HG03045 (cell line): ENCODE data around the gene ATP8B4.
"Not testable (repeated sequence)": the region's sequence is repeated elsewhere in the genome, so short reads cannot be mapped to it uniquely, and the experiment has no call there.

ENCODE experiments used
- ATAC-seq: cut with Tn5 transposase; IDR thresholded peaks from one replicate; pipeline ENCODE4 v1.9.1; 2021; ENCODE audit warnings: mild to moderate bottlenecking, moderate library complexity; ENCODE audit not compliant: unreplicated experiment

ATP8B4 gene

GRCh38 chr15:49977306-49977705 is 141.7 kb downstream of the ATP8B4 start:
- no peak for ATAC-seq

GRCh38 chr15:49964551-49964950 is 154.5 kb downstream of the ATP8B4 start:
- no peak for ATAC-seq

DNA sequence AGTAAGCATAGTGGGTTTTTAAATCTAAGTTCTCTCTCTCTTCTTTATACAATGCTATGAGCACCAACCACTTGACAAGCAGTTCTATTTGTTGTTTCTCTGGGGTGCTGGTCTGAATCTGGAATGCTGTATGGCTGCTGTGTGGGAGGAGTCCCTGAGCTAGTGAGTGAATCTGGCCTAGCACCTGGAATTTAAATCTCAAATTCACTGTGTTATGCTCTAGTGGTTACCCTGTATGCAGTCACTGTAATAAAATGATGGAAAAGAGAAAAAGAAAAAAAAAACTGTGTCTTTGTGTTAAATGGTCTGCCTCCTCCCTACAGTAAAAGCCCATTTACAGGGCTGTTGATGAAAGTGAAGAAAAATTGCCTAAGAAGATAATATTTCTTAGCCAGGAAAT is 155.0 kb downstream of the ATP8B4 start:
- ATAC-seq: no peak

DNA sequence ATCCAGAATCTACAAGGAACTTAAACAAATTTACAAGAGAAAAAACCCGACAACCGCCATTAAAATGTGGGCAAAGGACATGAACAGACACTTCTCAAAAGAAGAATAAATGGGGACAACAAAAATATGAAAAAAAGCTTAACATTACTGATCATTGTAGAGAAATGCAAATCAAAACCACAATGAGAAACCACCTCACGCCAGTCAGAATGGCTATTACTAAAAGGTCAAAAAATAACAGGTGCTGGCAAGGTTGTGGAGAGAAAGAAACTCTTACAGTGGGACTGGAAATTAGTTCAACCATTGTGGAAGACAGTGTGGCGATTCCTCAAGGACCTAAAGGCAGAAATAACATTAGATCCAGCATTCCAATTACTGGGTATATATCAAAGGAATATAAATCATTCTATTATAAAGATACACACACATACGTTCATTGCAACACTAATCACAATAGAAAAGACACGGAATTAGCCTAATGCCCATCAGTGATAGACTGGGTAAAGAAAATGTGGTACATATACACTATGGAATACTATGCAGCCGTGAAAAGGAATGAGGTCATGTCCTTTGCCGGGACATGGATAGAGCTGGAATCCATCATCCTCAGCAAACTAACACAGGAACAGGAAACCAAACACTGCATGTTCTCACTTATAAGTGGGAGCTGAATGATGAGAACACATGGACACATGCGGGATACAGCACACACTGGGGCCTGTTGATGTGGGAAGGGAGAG is 155.8 kb downstream of the ATP8B4 start:
- not testable (repeated sequence) for ATAC-seq

DNA sequence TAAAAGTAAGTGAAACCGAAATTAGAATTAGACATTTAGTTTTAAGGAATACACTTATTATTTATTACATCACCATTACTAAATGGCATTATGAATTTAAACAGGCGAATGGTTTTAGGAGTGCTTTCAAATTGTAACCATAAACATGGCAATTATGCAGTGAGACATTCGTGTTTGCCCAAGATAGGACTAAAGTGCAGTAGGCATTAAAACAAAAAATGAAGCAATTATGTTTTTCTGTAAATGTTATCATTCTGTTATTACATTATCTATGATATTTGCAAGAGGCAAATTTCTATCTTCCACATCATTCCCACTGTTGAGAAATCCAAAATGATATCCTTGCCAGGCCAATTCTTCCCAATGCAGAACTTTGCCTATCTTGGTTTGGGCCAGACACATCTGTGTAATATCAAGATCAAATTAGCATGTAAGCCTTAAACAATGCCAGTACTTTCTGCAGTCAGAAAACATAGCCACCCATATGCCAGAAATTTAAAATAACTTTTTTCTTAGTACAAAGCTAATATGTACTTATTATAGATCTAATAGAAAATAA is 156.9 kb downstream of the ATP8B4 start:
- no peak for ATAC-seq

GRCh38 chr15:49953421-49953820 is 165.6 kb downstream of the ATP8B4 start:
- no peak for ATAC-seq

DNA sequence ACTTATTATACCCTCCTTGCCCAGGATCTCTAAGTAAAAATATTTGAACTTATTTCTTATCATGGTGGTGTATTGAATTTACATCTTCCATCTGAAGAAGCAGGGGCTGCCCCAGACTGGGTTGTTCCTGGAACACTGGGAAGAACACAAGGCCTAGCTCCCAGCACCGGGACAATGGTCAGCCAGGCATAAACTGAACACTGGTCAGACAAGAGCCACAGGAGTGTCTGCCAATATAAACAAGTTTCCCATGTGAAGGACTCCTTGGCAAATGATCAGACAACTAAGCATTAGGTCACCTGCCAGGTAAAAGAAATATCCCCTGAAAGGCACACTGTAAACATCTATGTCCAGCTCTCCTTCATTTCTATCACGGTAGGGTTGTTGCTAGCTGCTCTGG is 172.4 kb downstream of the ATP8B4 start:
- no peak for ATAC-seq

DNA sequence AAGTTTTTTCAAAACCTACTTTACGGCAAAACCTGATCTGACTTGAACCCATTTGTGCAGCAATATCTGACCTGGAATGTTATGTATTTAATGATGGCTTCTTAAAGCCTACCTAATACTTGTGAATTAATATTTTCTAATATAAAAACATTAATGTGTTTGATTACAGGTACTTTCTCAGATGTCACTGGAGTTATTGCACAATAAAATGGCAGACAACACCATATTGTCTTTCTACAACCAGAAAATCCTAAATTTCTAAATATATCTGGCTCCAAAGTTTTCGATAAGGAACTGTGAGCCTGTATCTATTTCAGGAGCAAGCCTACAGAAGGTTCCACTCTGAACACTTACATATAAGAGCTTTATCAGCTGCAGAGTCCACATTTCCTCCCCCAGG is 184.5 kb downstream of the ATP8B4 start:
- no peak for ATAC-seq

DNA sequence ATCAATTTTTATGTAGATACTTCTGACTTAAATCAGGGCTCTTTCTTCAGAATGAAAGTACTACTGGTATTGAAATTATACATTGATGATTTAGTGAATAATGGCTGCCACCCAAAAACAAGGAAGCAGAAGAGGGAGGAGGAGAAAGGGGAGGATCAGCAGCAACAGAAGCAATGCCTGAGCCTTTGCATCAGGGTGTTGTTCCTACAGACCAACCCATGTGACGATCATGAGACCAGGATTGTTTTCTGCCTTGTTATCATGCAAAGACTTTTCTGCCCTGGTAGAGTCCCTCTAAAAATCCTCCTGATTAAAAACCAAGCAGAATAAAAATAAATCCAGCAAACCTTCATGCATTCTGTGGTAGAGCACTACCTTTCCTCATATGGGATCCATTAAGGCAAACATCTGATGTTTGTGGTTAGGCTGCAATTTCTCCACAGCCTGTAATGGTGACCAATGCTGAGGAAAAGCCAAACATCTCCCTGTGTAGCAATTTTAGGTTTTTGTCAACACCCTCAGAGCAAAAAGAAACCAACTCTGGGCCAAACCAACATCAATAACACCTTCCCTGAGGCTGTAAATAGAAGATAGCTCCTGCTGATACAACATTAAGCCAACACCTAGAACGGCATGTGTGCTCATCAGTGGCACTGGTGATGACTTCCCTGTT is 191.7 kb downstream of the ATP8B4 start:
- ATAC-seq: no peak

DNA sequence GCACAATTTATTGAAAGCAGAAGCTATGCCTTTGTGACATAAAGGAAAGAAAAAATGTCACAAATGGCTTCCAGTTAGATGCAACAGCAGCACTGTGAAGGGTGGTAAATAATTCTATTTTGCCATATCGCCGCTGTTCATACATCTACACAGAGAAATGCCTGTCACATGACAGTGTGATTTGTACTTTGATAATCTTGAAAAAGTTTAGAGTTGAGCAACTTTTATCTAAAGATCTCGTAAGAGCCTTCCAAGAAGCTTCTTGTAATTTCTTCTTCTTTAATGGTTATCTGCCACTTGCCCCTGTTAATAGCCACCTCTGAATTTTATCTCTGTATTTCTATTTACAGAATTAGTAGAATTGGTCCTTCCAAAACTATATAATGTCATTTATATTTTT is 192.3 kb downstream of the ATP8B4 start:
- no peak for ATAC-seq

- no peak for ATAC-seq
These were observed 195.4 kb downstream of the ATP8B4 start for GRCh38 chr15:49923671-49924070.

GRCh38 chr15:49919034-49919433 is 200.0 kb downstream of the ATP8B4 start:
- no peak for ATAC-seq

DNA sequence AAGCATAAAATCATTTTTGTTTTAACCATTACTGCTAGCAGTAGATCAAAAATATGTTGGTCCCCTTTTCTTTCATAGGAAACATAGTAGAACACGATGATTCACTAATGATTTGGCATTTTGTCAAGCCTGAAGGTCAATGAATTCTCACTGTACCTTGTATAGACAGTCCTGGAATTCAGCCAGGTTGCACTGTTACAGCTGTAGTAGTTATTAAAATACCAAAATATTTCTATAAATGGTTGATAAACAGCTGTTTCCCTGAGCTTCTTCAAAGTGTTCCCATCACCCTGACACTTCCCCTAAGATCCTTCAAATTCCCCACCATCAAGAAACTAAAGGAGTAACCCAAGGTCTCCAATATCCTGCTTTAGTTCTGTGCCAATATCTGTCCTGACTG is 200.9 kb downstream of the ATP8B4 start:
- no peak for ATAC-seq

- ATAC-seq: no peak
These were observed 202.0 kb downstream of the ATP8B4 start for GRCh38 chr15:49916998-49917397.

DNA sequence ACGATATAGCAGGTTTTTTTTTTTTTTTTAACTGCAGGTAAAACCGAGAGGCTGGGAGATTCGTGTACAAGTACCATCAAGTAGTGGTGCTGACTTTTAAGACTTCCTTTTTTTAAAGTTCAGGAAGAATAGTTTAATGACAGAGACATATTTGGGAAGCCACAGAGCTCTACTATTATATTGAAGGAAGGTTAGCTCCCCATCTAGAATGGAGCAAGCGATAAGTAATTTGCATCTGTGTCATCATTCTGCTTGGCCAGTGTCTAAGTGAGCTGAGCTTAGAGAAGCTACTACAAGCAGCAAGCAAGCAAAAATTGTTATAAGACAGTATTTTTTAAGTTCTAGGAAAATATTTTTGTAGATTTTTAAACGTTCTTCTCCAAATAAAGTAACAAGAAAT is 203.2 kb downstream of the ATP8B4 start:
- ATAC-seq: no peak

DNA sequence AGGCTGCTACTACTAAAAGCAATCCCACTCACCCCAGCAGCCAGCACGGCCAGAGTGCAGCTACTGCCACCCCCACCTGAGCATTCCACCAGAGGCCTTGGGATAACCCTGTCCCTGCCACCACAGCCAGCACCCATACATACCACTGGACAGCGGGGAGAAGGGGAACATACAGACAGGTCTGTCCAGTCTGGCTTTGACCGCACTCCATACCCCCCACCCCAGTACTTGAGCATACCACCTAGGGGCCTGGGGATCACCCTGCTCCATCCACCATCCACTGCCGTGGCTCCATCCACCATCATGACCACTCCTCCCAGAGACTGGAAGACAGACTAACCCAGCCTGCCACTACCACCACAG is 210.1 kb downstream of the ATP8B4 start:
- ATAC-seq: no peak

DNA sequence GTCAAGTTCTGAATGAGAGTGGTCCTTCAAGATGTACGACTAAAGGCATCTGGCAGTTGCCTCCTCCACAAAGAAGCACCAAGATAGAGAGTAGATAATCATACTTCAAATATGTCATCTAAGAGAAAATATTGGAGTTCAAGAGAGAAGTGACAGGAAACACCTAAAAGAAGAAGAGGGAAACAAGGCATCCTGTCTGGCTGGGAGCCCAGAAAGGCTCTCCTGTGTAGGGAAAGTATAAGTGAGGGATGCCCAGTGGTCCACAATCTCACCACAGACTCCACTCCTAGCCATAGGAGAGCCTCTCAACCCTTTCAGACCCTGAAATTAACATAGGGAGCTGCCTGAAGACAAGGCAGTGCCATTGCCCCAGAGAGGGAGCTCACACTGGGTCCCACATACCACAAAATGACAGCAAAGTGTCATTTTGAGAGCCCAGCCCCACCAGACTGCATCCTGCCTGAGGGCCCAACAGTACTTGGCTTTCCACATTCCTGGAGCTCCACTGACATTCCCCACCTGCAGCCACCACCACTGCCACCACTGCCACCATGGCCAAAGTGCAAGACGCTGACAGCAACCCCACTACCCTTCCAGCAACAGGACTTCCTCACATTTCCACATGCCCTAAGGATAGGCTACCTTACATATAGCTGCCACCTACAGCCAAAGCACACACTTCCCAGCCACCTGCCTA is 210.6 kb downstream of the ATP8B4 start:
- no peak for ATAC-seq

DNA sequence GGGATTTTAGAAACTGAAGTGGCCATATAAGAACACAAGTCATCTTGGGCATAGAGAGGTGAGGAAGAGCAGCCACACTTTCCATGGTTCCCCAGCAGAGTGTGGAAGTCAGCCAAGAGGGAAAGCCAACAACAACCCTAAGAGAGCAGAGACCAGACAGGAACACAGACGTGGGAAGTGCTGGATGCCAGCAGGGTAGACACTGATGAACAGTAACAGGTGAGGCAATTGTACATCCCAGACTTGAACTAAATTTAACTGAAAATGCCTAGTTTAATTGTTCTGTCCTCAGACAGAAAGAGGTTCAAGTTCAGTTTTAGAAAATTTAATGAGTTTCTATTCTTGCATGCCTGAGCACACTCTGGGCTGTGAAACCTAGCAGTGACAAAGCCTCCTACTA is 212.1 kb downstream of the ATP8B4 start:
- no peak for ATAC-seq

GRCh38 chr15:49905221-49905620 is 213.8 kb downstream of the ATP8B4 start:
- ATAC-seq: no peak

GRCh38 chr15:49904296-49904695 is 214.7 kb downstream of the ATP8B4 start:
- ATAC-seq: no peak

GRCh38 chr15:49902685-49903501 is 216.1 kb downstream of the ATP8B4 start:
- no peak for ATAC-seq
